Measurements from ENCODE around the gene KLHL22. TPM values are rescaled to one million over a fixed set of nuclear protein-coding genes. Genes with fewer than 3 reads are reported as not detected.
"Not testable (repeated sequence)": the region's sequence is repeated elsewhere in the genome, so short reads cannot be mapped to it uniquely, and the experiment has no call there.

KLHL22 gene
- polyA plus RNA-seq, 4 donors, result 29.4 to 33.1 (median 32.6) TPM

GRCh38 chr22:20451129-20451778 lies 44.3 kb downstream of the KLHL22 start:
- DNase-seq (ENCODE audit: low read depth in 4 of 4, low spot score in 3 of 4), result not testable (repeated sequence)

- DNase-seq (ENCODE audit: low read depth in 4 of 4, low spot score in 3 of 4), result no peak
Measured at GRCh38 chr22:20450551-20450906, 45.1 kb downstream of the KLHL22 start.

- DNase-seq (ENCODE audit: low read depth in 4 of 4, low spot score in 3 of 4), result no peak
Measured at GRCh38 chr22:20449819-20450550, 45.6 kb downstream of the KLHL22 start.

- no peak for DNase-seq (ENCODE audit: low read depth in 4 of 4, low spot score in 3 of 4)
Measured at GRCh38 chr22:20448630-20449029, 47.0 kb downstream of the KLHL22 start.

- DNase-seq (ENCODE audit: low read depth in 4 of 4, low spot score in 3 of 4), result no peak
Measured at GRCh38 chr22:20446383-20446970, 49.1 kb downstream of the KLHL22 start.

GRCh38 chr22:20444325-20444724 lies 51.3 kb downstream of the KLHL22 start:
- DNase-seq (ENCODE audit: low read depth in 4 of 4, low spot score in 3 of 4), result no peak

GRCh38 chr22:20442485-20443284 lies 52.9 kb downstream of the KLHL22 start:
- DNase-seq (ENCODE audit: low read depth in 4 of 4, low spot score in 3 of 4), result no peak

- DNase-seq (ENCODE audit: low read depth in 4 of 4, low spot score in 3 of 4), result no peak
Measured at GRCh38 chr22:20441631-20442484, 53.7 kb downstream of the KLHL22 start.

- no peak for DNase-seq (ENCODE audit: low read depth in 4 of 4, low spot score in 3 of 4)
Measured at GRCh38 chr22:20440637-20441591, 54.7 kb downstream of the KLHL22 start.

GRCh38 chr22:20439928-20440575 lies 55.5 kb downstream of the KLHL22 start:
- no peak for DNase-seq (ENCODE audit: low read depth in 4 of 4, low spot score in 3 of 4)

- no peak for DNase-seq (ENCODE audit: low read depth in 4 of 4, low spot score in 3 of 4)
Measured at GRCh38 chr22:20439556-20439927, 56.1 kb downstream of the KLHL22 start.

- DNase-seq (ENCODE audit: low read depth in 4 of 4, low spot score in 3 of 4), result no peak
Measured at GRCh38 chr22:20438678-20439492, 56.7 kb downstream of the KLHL22 start.

GRCh38 chr22:20438427-20438677 lies 57.2 kb downstream of the KLHL22 start:
- DNase-seq (ENCODE audit: low read depth in 4 of 4, low spot score in 3 of 4), result no peak

GRCh38 chr22:20437613-20438426 lies 57.8 kb downstream of the KLHL22 start, which contains the start of gene SCARF2:
Gene SCARF2 (minus strand): TSS chr22:20437825. CDS start chr22:20437754, 71 bp downstream.
- DNase-seq (ENCODE audit: low read depth in 4 of 4, low spot score in 3 of 4), result no peak

- DNase-seq (ENCODE audit: low read depth in 4 of 4, low spot score in 3 of 4), result no peak
Measured at GRCh38 chr22:20436768-20437612, 58.6 kb downstream of the KLHL22 start.

- no peak for DNase-seq (ENCODE audit: low read depth in 4 of 4, low spot score in 3 of 4)
Measured at GRCh38 chr22:20436307-20436767, 59.3 kb downstream of the KLHL22 start.

Data from right renal pelvis (tissue), 4 donors.